ENCODE results near the gene CCDC122. TPM values are rescaled to one million over a fixed set of nuclear protein-coding genes. Genes with fewer than 3 reads are reported as not detected.
A peak's percentile ranks its signal among the peaks of the same experiment; 100 is the strongest.

CCDC122 gene
- total and polyA plus RNA-seq, 10 of the 15 experiments (the other 5 are each of a cell fraction or from before 2014, with no cell fraction given), result 1.0 to 4.5 (median 2.9) TPM; not detected in 1

GRCh38 chr13:43874504-43875092 lies 4.9 kb downstream of the CCDC122 start:
- in situ Hi-C loops (cut with MboI) (loop anchor here (10.0 kb wide), 1 partner anchor 900 kb away; no protein-coding TSS in a partner anchor), intact Hi-C loops (cut with micrococcal nuclease; ENCODE audit: unreplicated experiment) (loop anchor here (10.0 kb wide), 1 partner anchor 910 kb away; no protein-coding TSS in a partner anchor)
- ChIA-PET RAD21 (ENCODE audit: unreplicated experiment) (no interaction called here), SMC1A (ENCODE audit: uncharacterized antibody, unreplicated experiment) (no interaction called here), POLR2A (no interaction called here), CTCF (interaction anchor here (0.7 to 1.2 kb wide), 3 partner anchors 10 to 25 kb away, joined by 3 read pairs; no protein-coding TSS in a partner anchor)
- Histone ChIP-seq H3K27me3 (replicated peaks in 1 of 2; ENCODE audit: control insufficient read depth in 2 of 2, insufficient read depth in 2 of 2, low read length in 1 of 2) (no peaks in the 10 kb centered on the region), H3K79me2 (ENCODE audit: control insufficient read depth, insufficient read depth, low read length) (no peaks in the 10 kb centered on the region), H2AFZ (ENCODE audit: control insufficient read depth, low read depth, low read length) (no peak overlapping the region), H3K36me3 (ENCODE audit: control insufficient read depth in 2 of 2, insufficient read depth in 2 of 2, low read length in 1 of 2) (no peaks in the 10 kb centered on the region), H3K4me1 (ENCODE audit: control insufficient read depth, insufficient read depth, low read length) (peaks cover 12% of the 10 kb centered on the region), H4K20me1 (ENCODE audit: control insufficient read depth, insufficient read depth) (no peaks in the 10 kb centered on the region), H3K4me3 (no peak overlapping the region), H3K9ac (ENCODE audit: control insufficient read depth, insufficient read depth, low read length) (no peak overlapping the region), H3K27ac (ENCODE audit: control insufficient read depth, insufficient read depth) (no peak overlapping the region), H3K4me2 (ENCODE audit: control insufficient read depth, insufficient read depth) (no peak overlapping the region), H3K9me3 (replicated peaks; ENCODE audit: control insufficient read depth, insufficient read depth, low read length) (no peaks in the 10 kb centered on the region; the same call in 2 of the 3 replicates)
- no peak for ATAC-seq
- DNase-seq (ENCODE audit: low read depth, low spot score), result no peak
- WGBS (ENCODE audit: insufficient coverage, insufficient replicate concordance, low lambda C conversion rate, missing lambda C conversion rate), result 0% methylated on average over 2 of the region's 2 CpGs
- no TSS peak for BruUV-seq (replicated peaks)
- TF ChIP-seq SUZ12 (IDR thresholded peaks at IDR 0.05; ENCODE audit: unreplicated experiment) (no peak), ZNF384 (IDR thresholded peaks at IDR 0.05; ENCODE audit: borderline replicate concordance, low read depth, low read length) (peak; percentile 31; the same call in 1 of the 2 replicates), CTCF (IDR thresholded peaks at IDR 0.05 in 2 of 3, conservative IDR thresholded peaks at IDR 0.05 in 1 of 3; ENCODE audit: control insufficient read depth in 2 of 3, extremely low read depth in 1 of 3, insufficient read depth in 1 of 3, low read depth in 3 of 3, low read length in 3 of 3) (peak in 2 of 3 experiments; percentile 41 to 46; a peak in 4 of 6 replicates), RAD21 (IDR thresholded peaks at IDR 0.05; ENCODE audit: insufficient read depth, low read depth, low read length) (peak; percentile 52), POU2F2 (IDR thresholded peaks at IDR 0.05; ENCODE audit: borderline replicate concordance, low read depth, low read length) (peak; percentile 57; the same call in 1 of the 3 replicates), SMAD1 (IDR thresholded peaks at IDR 0.05; ENCODE audit: low read depth, partially characterized antibody) (no peak), SMC3 (IDR thresholded peaks at IDR 0.05; ENCODE audit: borderline replicate concordance, low read length) (peak; percentile 30; the same call in 1 of the 2 replicates), SREBF2 (IDR thresholded peaks at IDR 0.05; ENCODE audit: low read length) (no peak), ZNF687 (IDR thresholded peaks at IDR 0.05) (no peak), HDAC2 (IDR thresholded peaks at IDR 0.05) (no peak), MXI1 (IDR thresholded peaks at IDR 0.05; ENCODE audit: low read depth, low read length) (no peak), IKZF2 (IDR thresholded peaks at IDR 0.05) (no peak), REST (IDR thresholded peaks at IDR 0.05; ENCODE audit: low read depth, low read length) (no peak), KLF5 (IDR thresholded peaks at IDR 0.05; ENCODE audit: partially characterized antibody) (no peak)
- FAIRE-seq, result no peak
